ENCODE results near the gene SPEM3.
"Not testable (repeated sequence)": the region's sequence is repeated elsewhere in the genome, so short reads cannot be mapped to it uniquely, and the experiment has no call there.

Gene SPEM3

GRCh38 chr17:7459961-7460545 is 31.4 kb downstream of the SPEM3 start:
- no peak for TF ChIP-seq ZNF274 (IDR thresholded peaks at IDR 0.05; ENCODE audit: low read depth, low read length)
- no peak overlapping the region for H3K4me3 ChIP-seq (ENCODE audit: low read length)

GRCh38 chr17:7460850-7461660 is 32.4 kb downstream of the SPEM3 start:
- no peak overlapping the region for H3K4me3 ChIP-seq (ENCODE audit: low read length)
- TF ChIP-seq ZNF274 (IDR thresholded peaks at IDR 0.05; ENCODE audit: low read depth, low read length): no peak

- no peak overlapping the region for H3K4me3 ChIP-seq (ENCODE audit: low read length)
- no peak for TF ChIP-seq ZNF274 (IDR thresholded peaks at IDR 0.05; ENCODE audit: low read depth, low read length)
Measured at GRCh38 chr17:7462474-7463371, 34.1 kb downstream of the SPEM3 start.

GRCh38 chr17:7463372-7463846 is 34.8 kb downstream of the SPEM3 start:
- no peak overlapping the region for H3K4me3 ChIP-seq (ENCODE audit: low read length)
- TF ChIP-seq ZNF274 (IDR thresholded peaks at IDR 0.05; ENCODE audit: low read depth, low read length): no peak

GRCh38 chr17:7464081-7464480 is 35.4 kb downstream of the SPEM3 start:
- TF ChIP-seq ZNF274 (IDR thresholded peaks at IDR 0.05; ENCODE audit: low read depth, low read length): no peak
- H3K4me3 ChIP-seq (ENCODE audit: low read length): no peak overlapping the region

GRCh38 chr17:7465597-7466275 is 37.1 kb downstream of the SPEM3 start:
- TF ChIP-seq ZNF274 (IDR thresholded peaks at IDR 0.05; ENCODE audit: low read depth, low read length): no peak
- no peak overlapping the region for H3K4me3 ChIP-seq (ENCODE audit: low read length)

- H3K4me3 ChIP-seq (ENCODE audit: low read length): no peak overlapping the region
- TF ChIP-seq ZNF274 (IDR thresholded peaks at IDR 0.05; ENCODE audit: low read depth, low read length): no peak
Measured at GRCh38 chr17:7466318-7466638, 37.6 kb downstream of the SPEM3 start.

- TF ChIP-seq ZNF274 (IDR thresholded peaks at IDR 0.05; ENCODE audit: low read depth, low read length): no peak
- H3K4me3 ChIP-seq (ENCODE audit: low read length): no peak overlapping the region
Measured at GRCh38 chr17:7466639-7467341, 38.1 kb downstream of the SPEM3 start.

GRCh38 chr17:7467498-7467897 is 38.8 kb downstream of the SPEM3 start:
- no peak for TF ChIP-seq ZNF274 (IDR thresholded peaks at IDR 0.05; ENCODE audit: low read depth, low read length)
- H3K4me3 ChIP-seq (ENCODE audit: low read length): no peak overlapping the region

- H3K4me3 ChIP-seq (ENCODE audit: low read length): no peak overlapping the region
- TF ChIP-seq ZNF274 (IDR thresholded peaks at IDR 0.05; ENCODE audit: low read depth, low read length): no peak
Measured at GRCh38 chr17:7468290-7468689, 39.6 kb downstream of the SPEM3 start.

- no peak overlapping the region for H3K4me3 ChIP-seq (ENCODE audit: low read length)
- no peak for TF ChIP-seq ZNF274 (IDR thresholded peaks at IDR 0.05; ENCODE audit: low read depth, low read length)
Measured at GRCh38 chr17:7468804-7469389, 40.2 kb downstream of the SPEM3 start.

GRCh38 chr17:7469843-7470242 is 41.2 kb downstream of the SPEM3 start:
- not testable (repeated sequence) for H3K4me3 ChIP-seq (ENCODE audit: low read length)

GRCh38 chr17:7470457-7470973 is 41.9 kb downstream of the SPEM3 start:
- not testable (repeated sequence) for H3K4me3 ChIP-seq (ENCODE audit: low read length)
